ENCODE results near the gene HADHA. TPM values are rescaled to one million over a fixed set of nuclear protein-coding genes. Genes with fewer than 3 reads are reported as not detected.

Gene HADHA
- total RNA-seq, 1 donor from 2014 or later, result 174 TPM

DNA sequence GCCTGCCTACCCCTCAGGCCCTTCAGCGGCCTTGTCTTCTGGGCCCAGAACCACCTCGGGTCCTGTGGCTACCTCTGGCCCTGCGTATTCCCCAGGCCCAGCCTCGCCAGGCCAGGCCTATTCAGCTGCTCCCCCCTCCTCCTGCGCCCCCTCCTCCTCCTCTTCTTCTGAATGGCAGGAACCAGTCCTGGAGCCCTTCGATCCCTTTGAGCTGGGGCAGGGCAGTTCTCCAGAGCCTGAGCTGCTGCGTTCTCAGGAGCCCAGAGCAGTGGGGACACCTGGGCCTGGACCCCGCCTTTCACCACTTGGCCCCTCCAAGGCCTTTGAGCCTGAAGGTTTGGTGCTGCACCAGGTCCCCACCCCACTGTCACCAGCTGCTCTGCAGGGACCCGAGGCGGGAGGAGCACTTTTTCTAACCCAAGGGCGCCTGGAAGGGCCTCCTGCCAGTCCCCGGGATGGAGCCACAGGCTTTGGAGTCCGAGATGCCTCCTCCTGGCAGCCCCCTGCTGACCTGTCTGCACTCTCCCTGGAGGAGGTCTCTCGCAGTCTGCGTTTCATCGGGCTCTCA is 56.8 kb downstream of the HADHA start:
- Histone ChIP-seq H3K27me3 (ENCODE audit: control insufficient read depth in 3 of 3, insufficient read depth in 3 of 3, low read length in 3 of 3) (no peaks in the 10 kb centered on the region), H3K4me1 (ENCODE audit: control insufficient read depth in 3 of 3, insufficient read depth in 3 of 3, low read length in 3 of 3) (peaks cover 2 to 10% (median 7%) of the 10 kb centered on the region in 3 donors), H3K36me3 (ENCODE audit: control insufficient read depth in 3 of 3, insufficient read depth in 3 of 3, low read length in 3 of 3) (peaks cover 20 to 24% (median 21%) of the 10 kb centered on the region in 3 donors)

DNA sequence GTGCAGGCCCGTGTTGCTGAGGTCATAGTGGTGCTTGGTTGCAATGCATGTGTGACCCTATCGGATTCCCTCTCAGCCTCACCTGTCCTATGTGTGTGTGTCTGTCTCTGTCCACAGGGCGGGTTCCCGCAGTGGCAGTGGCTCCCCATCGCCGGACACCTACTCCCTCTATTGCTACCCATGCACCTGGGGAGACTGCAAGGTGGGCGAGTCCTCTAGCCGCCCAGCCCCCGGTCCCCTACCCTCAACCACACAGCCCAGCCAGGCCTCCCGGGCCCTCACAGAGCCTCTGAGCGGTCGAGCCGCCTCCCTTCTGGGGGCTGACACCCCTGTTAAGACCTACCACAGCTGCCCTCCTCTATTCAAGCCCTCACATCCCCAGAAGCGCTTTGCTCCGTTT is 57.3 kb downstream of the HADHA start:
- no peak overlapping the region for H3K9ac ChIP-seq (ENCODE audit: low read depth in 1 of 3, low read length in 3 of 3)
- H3K4me3 ChIP-seq (ENCODE audit: low read length in 3 of 3), result no peak overlapping the region
- H3K27me3 ChIP-seq (ENCODE audit: control insufficient read depth in 3 of 3, insufficient read depth in 3 of 3, low read length in 3 of 3), result no peaks in the 10 kb centered on the region
- peaks cover 20 to 21% (median 20%) of the 10 kb centered on the region in 3 donors for H3K36me3 ChIP-seq (ENCODE audit: control insufficient read depth in 3 of 3, insufficient read depth in 3 of 3, low read length in 3 of 3)
- H3K27ac ChIP-seq (ENCODE audit: low read depth, low read length), result no peak overlapping the region
- H3K4me1 ChIP-seq (ENCODE audit: control insufficient read depth in 3 of 3, insufficient read depth in 3 of 3, low read length in 3 of 3), result peaks cover 2 to 10% (median 7%) of the 10 kb centered on the region in 3 donors
- H3K9me3 ChIP-seq (ENCODE audit: control insufficient read depth in 3 of 3, low read length in 3 of 3), result no peaks in the 10 kb centered on the region

More for the DNA sequence above, 56.8 kb downstream of the HADHA start:
- H3K9me3 ChIP-seq (ENCODE audit: control insufficient read depth in 3 of 3, low read length in 3 of 3), result no peaks in the 10 kb centered on the region
- no peak overlapping the region for H3K4me3 ChIP-seq (ENCODE audit: low read length in 3 of 3)
- H3K9ac ChIP-seq (ENCODE audit: low read depth in 1 of 3, low read length in 3 of 3), result no peak overlapping the region
- H3K27ac ChIP-seq (ENCODE audit: low read depth, low read length), result no peak overlapping the region

DNA sequence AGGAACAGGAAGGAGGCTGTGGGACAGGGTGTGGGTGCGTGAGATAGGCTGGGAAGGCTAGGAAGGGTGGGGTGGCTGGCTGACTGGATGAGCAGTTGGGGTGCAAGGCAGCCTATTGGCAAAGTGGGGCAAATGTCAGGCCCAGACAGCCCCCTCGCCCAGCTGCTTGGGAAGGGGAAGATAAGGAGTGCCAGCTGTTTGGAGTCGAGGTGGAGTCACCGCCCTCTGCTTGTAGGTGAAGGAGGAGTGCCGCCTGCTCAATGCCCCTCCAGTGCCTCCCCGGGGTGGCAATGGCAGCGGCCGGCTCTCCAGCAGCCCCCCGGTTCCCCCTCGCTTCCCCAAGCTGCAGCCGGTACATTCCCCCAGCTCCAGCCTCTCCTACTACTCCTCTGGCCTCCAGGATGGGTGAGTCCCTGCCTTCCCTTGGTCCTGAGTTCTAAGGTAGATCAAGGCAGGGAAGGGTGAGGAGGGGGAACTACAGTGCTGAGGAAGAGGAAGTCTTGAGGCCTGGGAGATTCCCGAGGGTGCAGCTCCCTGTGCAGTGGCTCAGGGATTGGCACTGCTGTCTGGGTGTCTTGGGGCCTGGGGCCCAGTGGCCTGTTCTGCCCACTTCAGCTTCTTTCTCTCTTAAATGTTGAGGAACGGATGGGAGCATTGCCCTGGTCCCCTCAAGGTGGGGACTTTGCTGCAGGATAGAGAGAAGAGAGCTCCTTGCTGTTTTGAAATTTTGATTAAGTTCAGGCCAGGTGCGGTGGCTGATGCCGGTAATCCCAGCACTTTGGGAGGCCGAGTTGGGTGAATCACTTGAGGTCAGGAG is 58.3 kb downstream of the HADHA start:
- peaks cover 2 to 10% (median 7%) of the 10 kb centered on the region in 3 donors for H3K4me1 ChIP-seq (ENCODE audit: control insufficient read depth in 3 of 3, insufficient read depth in 3 of 3, low read length in 3 of 3)
- H3K9me3 ChIP-seq (ENCODE audit: control insufficient read depth in 3 of 3, low read length in 3 of 3), result no peaks in the 10 kb centered on the region
- peaks cover 0 to 1% (median 0%) of the 10 kb centered on the region in 3 donors for H3K27me3 ChIP-seq (ENCODE audit: control insufficient read depth in 3 of 3, insufficient read depth in 3 of 3, low read length in 3 of 3)
- peak overlapping the region in 1 of 3 donors; percentile 81 for H3K9ac ChIP-seq (ENCODE audit: low read depth in 1 of 3, low read length in 3 of 3)
- H3K27ac ChIP-seq (ENCODE audit: low read depth, low read length), result no peak overlapping the region
- H3K4me3 ChIP-seq (ENCODE audit: low read length in 3 of 3), result no peak overlapping the region
- H3K36me3 ChIP-seq (ENCODE audit: control insufficient read depth in 3 of 3, insufficient read depth in 3 of 3, low read length in 3 of 3), result peaks cover 10 to 11% (median 11%) of the 10 kb centered on the region in 3 donors

DNA sequence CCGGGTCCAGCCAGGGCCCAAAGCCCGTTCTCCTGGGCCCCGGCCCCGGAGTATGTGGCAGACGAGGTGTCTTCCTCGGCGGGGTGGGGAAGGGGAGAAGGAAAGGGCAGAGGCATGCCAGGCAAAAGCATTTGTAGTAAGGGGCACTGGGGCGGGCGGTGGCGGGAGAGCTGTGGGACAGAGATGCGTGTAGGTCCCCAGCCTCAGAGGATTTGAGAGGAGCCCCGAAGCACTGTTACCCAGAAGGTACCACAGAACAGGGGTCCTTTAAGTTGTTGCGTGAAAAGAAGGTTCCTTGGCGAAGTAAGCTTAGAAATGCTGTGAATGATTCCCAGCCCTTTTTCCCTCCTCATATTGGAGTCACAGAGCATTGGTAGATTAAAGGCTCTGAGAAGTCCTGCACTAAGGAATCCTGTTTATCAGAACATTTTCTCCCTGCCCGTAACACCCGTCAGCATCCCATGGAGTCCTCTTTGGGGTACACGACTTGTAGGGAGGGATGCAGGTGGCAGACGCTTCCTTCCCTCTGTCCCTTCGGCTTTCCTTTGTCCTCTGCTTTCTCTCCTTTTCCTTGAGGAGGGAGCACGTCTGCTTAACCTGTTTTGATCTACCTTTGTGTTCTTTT is 59.0 kb downstream of the HADHA start:
- Histone ChIP-seq H3K9me3 (ENCODE audit: control insufficient read depth in 3 of 3, low read length in 3 of 3) (no peaks in the 10 kb centered on the region), H3K27ac (ENCODE audit: low read depth, low read length) (no peak overlapping the region), H3K36me3 (ENCODE audit: control insufficient read depth in 3 of 3, insufficient read depth in 3 of 3, low read length in 3 of 3) (peaks cover 3 to 4% (median 4%) of the 10 kb centered on the region in 3 donors), H3K27me3 (ENCODE audit: control insufficient read depth in 3 of 3, insufficient read depth in 3 of 3, low read length in 3 of 3) (peaks cover 0 to 5% (median 0%) of the 10 kb centered on the region in 3 donors), H3K9ac (ENCODE audit: low read depth in 1 of 3, low read length in 3 of 3) (peak overlapping the region in 2 of 3 donors; percentile 60 to 81), H3K4me1 (ENCODE audit: control insufficient read depth in 3 of 3, insufficient read depth in 3 of 3, low read length in 3 of 3) (peaks cover 2 to 10% (median 7%) of the 10 kb centered on the region in 3 donors), H3K4me3 (ENCODE audit: low read length in 3 of 3) (peak overlapping the region; percentile 64 to 71 (median 65))

DNA sequence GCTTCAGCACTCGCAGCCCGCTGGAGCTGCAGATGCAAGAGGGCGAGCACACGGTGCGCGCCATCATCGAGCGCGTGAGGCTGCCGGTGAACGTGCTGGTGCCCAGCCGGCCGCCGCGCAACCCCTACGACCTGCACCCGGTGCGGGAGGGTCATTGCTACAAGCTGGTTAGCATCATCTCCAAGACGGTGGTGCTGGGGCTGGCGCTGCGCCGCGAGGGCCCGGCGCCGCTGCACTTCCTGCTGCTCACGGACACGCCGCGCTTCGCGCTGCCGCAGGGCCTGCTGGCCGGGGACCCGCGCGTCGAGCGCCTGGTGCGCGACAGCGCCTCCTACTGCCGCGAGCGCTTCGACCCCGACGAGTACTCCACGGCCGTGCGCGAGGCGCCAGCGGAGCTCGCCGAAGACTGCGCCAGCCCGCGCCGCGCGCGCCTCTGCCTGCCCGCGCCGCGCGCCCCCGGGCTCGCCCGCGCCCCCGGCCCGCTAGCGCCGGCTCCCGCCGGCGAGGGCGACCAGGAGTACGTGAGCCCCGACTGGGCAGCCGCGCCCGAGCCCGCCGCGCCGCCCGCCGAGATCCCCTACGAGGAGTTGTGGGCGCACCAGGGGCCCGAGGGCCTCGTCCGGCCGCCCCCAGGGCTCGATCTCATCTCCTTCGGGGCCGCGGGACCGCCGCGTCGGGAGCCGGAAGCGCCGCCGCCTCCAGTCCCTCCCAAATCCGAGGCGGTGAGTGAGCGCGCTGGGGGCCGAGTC is 59.7 kb downstream of the HADHA start:
- Histone ChIP-seq H3K9me3 (ENCODE audit: control insufficient read depth in 3 of 3, low read length in 3 of 3) (no peaks in the 10 kb centered on the region), H3K27me3 (ENCODE audit: control insufficient read depth in 3 of 3, insufficient read depth in 3 of 3, low read length in 3 of 3) (peaks cover 0 to 5% (median 0%) of the 10 kb centered on the region in 3 donors), H3K36me3 (ENCODE audit: control insufficient read depth in 3 of 3, insufficient read depth in 3 of 3, low read length in 3 of 3) (peaks cover 0 to 1% (median under 1%) of the 10 kb centered on the region in 3 donors), H3K4me1 (ENCODE audit: control insufficient read depth in 3 of 3, insufficient read depth in 3 of 3, low read length in 3 of 3) (peaks cover 2 to 10% (median 7%) of the 10 kb centered on the region in 3 donors), H3K9ac (ENCODE audit: low read depth in 1 of 3, low read length in 3 of 3) (peak overlapping the region; percentile 60 to 81 (median 68)), H3K27ac (ENCODE audit: low read depth, low read length) (no peak overlapping the region), H3K4me3 (ENCODE audit: low read length in 3 of 3) (peak overlapping the region; percentile 65 to 80 (median 71))

DNA sequence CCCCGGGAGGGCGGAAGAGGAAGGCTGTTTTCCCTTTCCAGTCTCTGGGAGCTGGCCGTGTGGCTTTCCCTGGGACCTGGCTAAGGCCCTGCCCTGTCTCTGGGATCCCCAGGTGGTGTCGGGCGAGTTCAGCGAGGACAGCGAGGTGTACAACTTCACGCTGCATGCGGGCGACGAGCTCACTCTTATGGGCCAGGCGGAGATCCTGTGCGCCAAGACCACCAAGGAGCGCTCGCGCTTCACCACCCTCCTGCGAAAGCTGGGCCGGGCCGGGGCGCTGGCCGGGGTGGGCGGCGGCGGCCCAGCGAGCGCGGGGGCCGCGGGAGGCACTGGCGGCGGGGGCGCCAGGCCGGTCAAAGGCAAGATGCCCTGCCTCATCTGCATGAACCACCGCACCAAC is 60.3 kb downstream of the HADHA start:
- Histone ChIP-seq H3K4me1 (ENCODE audit: control insufficient read depth in 3 of 3, insufficient read depth in 3 of 3, low read length in 3 of 3) (peaks cover 7 to 15% (median 12%) of the 10 kb centered on the region in 3 donors), H3K27me3 (ENCODE audit: control insufficient read depth in 3 of 3, insufficient read depth in 3 of 3, low read length in 3 of 3) (peaks cover 5% of the 10 kb centered on the region in 3 donors), H3K36me3 (ENCODE audit: control insufficient read depth in 3 of 3, insufficient read depth in 3 of 3, low read length in 3 of 3) (peaks cover 0 to 1% (median 0%) of the 10 kb centered on the region in 3 donors), H3K4me3 (ENCODE audit: low read length in 3 of 3) (peak overlapping the region; percentile 62 to 80 (median 71)), H3K9ac (ENCODE audit: low read depth in 1 of 3, low read length in 3 of 3) (peak overlapping the region in 2 of 3 donors; percentile 68 to 81), H3K9me3 (ENCODE audit: control insufficient read depth in 3 of 3, low read length in 3 of 3) (no peaks in the 10 kb centered on the region), H3K27ac (ENCODE audit: low read depth, low read length) (no peak overlapping the region)

DNA sequence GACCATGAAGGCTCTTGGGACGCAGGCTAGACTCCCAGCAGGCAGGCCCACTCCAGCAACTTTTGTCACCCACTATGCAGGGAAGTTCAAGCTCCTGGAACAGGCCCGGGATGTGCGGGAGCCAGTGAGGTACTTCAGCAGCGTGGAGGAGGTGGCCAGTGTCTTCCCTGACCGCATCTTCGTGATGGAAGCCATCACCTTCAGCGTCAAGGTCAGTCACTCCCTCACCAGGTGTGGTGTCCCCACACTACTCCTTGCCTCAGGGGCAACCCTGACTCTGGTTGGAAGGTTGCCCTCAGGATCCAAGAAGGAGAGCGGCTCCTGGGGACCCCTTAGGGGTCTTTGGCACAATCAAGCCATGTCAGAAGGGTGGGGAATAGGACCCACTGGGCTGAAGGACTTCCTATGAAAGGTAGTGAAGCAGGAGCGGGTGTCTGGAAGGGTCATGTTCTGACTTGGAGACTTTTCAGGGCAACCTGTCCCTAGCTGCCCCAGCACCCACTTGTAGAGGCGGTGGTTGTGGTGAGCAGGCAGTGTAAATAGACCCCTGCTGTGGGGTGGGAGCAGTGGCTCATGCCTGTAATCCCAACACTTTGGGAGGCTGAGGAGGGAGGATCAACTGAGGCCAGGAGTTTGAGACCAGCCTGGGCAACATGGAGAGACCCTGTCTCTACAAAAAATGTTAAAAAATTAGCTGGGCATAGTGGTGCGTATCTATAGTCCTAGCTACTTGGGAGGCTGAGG is 61.4 kb downstream of the HADHA start:
- Histone ChIP-seq H3K4me1 (ENCODE audit: control insufficient read depth in 3 of 3, insufficient read depth in 3 of 3, low read length in 3 of 3) (peaks cover 8 to 16% (median 15%) of the 10 kb centered on the region in 3 donors), H3K36me3 (ENCODE audit: control insufficient read depth in 3 of 3, insufficient read depth in 3 of 3, low read length in 3 of 3) (no peaks in the 10 kb centered on the region), H3K9ac (ENCODE audit: low read depth in 1 of 3, low read length in 3 of 3) (no peak overlapping the region), H3K4me3 (ENCODE audit: low read length in 3 of 3) (no peak overlapping the region), H3K27me3 (ENCODE audit: control insufficient read depth in 3 of 3, insufficient read depth in 3 of 3, low read length in 3 of 3) (peaks cover 5 to 6% (median 5%) of the 10 kb centered on the region in 3 donors), H3K27ac (ENCODE audit: low read depth, low read length) (no peak overlapping the region), H3K9me3 (ENCODE audit: control insufficient read depth in 3 of 3, low read length in 3 of 3) (no peaks in the 10 kb centered on the region)

DNA sequence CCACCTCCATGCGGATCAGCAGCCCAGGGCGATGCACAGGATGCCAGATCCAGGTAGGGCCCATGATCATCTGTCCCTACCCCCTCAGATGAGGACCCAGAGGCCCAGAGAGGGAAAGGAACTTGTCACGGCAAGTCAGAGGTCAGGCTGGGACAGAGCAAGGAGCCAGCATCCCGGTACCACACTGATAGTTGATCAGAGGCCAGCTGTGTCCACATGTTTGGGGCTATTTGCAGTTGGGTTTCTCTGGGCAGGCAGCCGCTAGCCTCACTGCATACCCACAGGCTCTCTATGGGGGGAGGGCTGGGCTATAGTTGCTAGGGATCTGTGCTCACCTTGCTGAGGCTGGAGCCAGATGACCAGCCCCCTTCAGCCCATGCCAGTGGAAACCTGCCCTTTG is 62.0 kb downstream of the HADHA start:
- peaks cover 8 to 16% (median 15%) of the 10 kb centered on the region in 3 donors for H3K4me1 ChIP-seq (ENCODE audit: control insufficient read depth in 3 of 3, insufficient read depth in 3 of 3, low read length in 3 of 3)
- H3K9me3 ChIP-seq (ENCODE audit: control insufficient read depth in 3 of 3, low read length in 3 of 3), result no peaks in the 10 kb centered on the region
- H3K36me3 ChIP-seq (ENCODE audit: control insufficient read depth in 3 of 3, insufficient read depth in 3 of 3, low read length in 3 of 3), result no peaks in the 10 kb centered on the region
- no peak overlapping the region for H3K27ac ChIP-seq (ENCODE audit: low read depth, low read length)
- no peak overlapping the region for H3K9ac ChIP-seq (ENCODE audit: low read depth in 1 of 3, low read length in 3 of 3)
- H3K4me3 ChIP-seq (ENCODE audit: low read length in 3 of 3), result no peak overlapping the region
- peaks cover 5 to 6% (median 5%) of the 10 kb centered on the region in 3 donors for H3K27me3 ChIP-seq (ENCODE audit: control insufficient read depth in 3 of 3, insufficient read depth in 3 of 3, low read length in 3 of 3)

DNA sequence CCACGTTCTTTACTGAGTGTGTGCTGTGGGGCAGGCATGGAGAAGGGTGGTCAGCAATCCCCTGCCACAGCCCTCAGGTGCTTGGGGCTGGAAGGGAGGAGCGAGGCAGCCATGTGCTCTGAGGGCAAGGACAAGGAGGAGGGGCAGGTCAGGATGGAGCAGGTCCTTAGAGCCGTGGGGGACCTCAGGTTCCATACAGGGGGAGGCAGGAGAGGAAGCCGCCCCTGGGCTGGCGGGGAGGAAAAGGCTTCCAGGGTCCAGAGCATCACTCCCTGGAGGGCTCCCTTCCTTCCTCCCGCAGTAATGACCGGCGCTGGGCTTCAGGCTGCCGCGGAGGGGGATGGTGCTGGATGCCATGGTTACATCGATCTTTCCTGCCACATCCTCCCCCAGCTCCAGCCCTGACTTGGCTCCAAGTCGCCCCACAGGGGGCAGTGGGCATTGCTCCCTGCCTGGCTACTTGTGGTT is 65.0 kb downstream of the HADHA start:
- peak overlapping the region; percentile 51 to 61 (median 51) for H3K4me3 ChIP-seq (ENCODE audit: low read length in 3 of 3)
- no peaks in the 10 kb centered on the region for H3K9me3 ChIP-seq (ENCODE audit: control insufficient read depth in 3 of 3, low read length in 3 of 3)
- H3K27ac ChIP-seq (ENCODE audit: low read depth, low read length), result no peak overlapping the region
- peaks cover 13 to 17% (median 16%) of the 10 kb centered on the region in 3 donors for H3K27me3 ChIP-seq (ENCODE audit: control insufficient read depth in 3 of 3, insufficient read depth in 3 of 3, low read length in 3 of 3)
- no peaks in the 10 kb centered on the region for H3K36me3 ChIP-seq (ENCODE audit: control insufficient read depth in 3 of 3, insufficient read depth in 3 of 3, low read length in 3 of 3)
- peaks cover 6 to 10% (median 8%) of the 10 kb centered on the region in 3 donors for H3K4me1 ChIP-seq (ENCODE audit: control insufficient read depth in 3 of 3, insufficient read depth in 3 of 3, low read length in 3 of 3)
- peak overlapping the region in 1 of 3 donors; percentile 33 for H3K9ac ChIP-seq (ENCODE audit: low read depth in 1 of 3, low read length in 3 of 3)
